ENCODE measurements around the gene LPP. TPM values are rescaled to one million over a fixed set of nuclear protein-coding genes. Genes with fewer than 3 reads are reported as not detected.

LPP gene
- total RNA-seq, 4 donors from 2014 or later, result 56.0 to 65.7 (median 58.1) TPM

GRCh38 chr3:188295876-188296275 lies 141.9 kb downstream of the LPP start:
- no peak for TF ChIP-seq CTCF (IDR thresholded peaks at IDR 0.05 in 4 of 5, conservative IDR thresholded peaks at IDR 0.05 in 1 of 5)
- no peak for DNase-seq
- H3K27me3 ChIP-seq, result no peaks in the 10 kb centered on the region
- H3K4me1 ChIP-seq, result peaks cover 41 to 47% of the 10 kb centered on the region in 2 donors
- no peaks in the 10 kb centered on the region for H3K36me3 ChIP-seq
- in situ Hi-C loops (cut with MboI; ENCODE audit: low sequenced_read_pairs in 4 of 4) (loop anchor here in 3 of 4 donors (25.0 kb wide), 3 partner anchors 559 to 841 kb away; partner anchors contain the start of gene BCL6 (in 1 of the 3)), intact Hi-C loops (cut with DNase I; ENCODE audit: low total_unique reads) (loop anchor here (2.0 to 5.0 kb wide), 2 partner anchors 31 to 256 kb away; no protein-coding TSS in a partner anchor)
- no peak for ATAC-seq
- H3K27ac ChIP-seq, result peak overlapping the region; percentile 84 to 89 (median 86)
- H3K4me3 ChIP-seq, result no peak overlapping the region
- no peaks in the 10 kb centered on the region for H3K9me3 ChIP-seq

DNA sequence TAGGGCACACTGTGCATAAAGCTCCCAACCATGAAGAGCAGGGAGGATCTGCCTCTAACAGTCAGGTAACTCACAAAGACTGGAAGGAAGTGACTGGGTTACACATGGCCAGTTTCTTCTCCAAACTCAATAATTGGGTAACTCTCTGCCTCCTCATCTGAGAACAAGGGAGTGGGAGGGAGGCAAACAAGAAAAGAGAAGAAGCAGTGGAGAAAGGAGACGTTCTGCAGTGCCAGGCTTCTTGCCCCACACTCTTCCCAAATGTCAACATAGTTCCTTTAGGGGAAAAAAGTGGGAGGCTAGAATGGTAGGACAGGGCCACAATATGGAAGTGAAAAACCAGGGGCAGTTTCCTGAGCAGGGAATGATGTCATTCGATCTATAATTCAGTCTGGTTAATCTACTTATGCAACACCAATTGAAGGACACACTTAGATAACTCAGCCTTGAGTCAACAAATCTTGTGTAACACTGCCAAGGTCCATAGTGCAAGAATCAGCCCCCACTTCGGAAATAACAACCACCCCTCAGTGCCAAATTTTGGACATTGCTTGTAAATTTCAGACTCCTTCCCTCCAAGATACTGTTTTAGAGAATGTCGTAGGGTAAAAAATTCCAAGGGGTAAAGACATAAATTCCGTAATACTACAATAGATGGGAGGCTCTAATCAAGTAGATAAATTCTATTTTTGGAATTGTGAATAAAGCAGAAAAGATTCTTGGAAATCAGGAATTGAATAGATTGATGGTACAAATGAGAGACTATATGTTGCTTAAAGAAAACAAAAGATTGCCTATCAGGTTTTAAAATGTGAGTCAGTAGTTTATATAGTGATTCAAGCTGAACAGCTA lies 143.0 kb downstream of the LPP start:
- Histone ChIP-seq H3K9me3 (no peaks in the 10 kb centered on the region), H3K4me3 (no peak overlapping the region), H3K36me3 (no peaks in the 10 kb centered on the region), H3K27me3 (no peaks in the 10 kb centered on the region), H3K27ac (peak overlapping the region in 3 of 4 donors; percentile 4 to 89 (median 34)), H3K4me1 (peaks cover 41 to 47% of the 10 kb centered on the region in 2 donors)
- no peak for DNase-seq
- in situ Hi-C loops (cut with MboI; ENCODE audit: low sequenced_read_pairs in 4 of 4), result loop anchor here in 3 of 4 donors (25.0 kb wide), 3 partner anchors 560 to 840 kb away; partner anchors contain the start of gene BCL6 (in 1 of the 3)
- no peak for TF ChIP-seq CTCF (IDR thresholded peaks at IDR 0.05 in 4 of 5, conservative IDR thresholded peaks at IDR 0.05 in 1 of 5)
- TF ChIP-seq POLR2A (IDR thresholded peaks at IDR 0.05), result no peak
- intact Hi-C loops (cut with DNase I; ENCODE audit: low total_unique reads), result loop anchor here (2.0 to 5.0 kb wide), 2 partner anchors 30 to 255 kb away; no protein-coding TSS in a partner anchor
- ATAC-seq, result peak; percentile 14 to 17

GRCh38 chr3:188298585-188298984 lies 144.6 kb downstream of the LPP start:
- Histone ChIP-seq H3K4me3 (no peak overlapping the region), H3K27ac (peak overlapping the region in 1 of 4 donors; percentile 7), H3K4me1 (peaks cover 48 to 55% of the 10 kb centered on the region in 2 donors), H3K36me3 (no peaks in the 10 kb centered on the region), H3K27me3 (no peaks in the 10 kb centered on the region), H3K9me3 (no peaks in the 10 kb centered on the region)
- in situ Hi-C loops (cut with MboI; ENCODE audit: low sequenced_read_pairs in 4 of 4) (loop anchor here in 3 of 4 donors (25.0 kb wide), 3 partner anchors 561 to 839 kb away; partner anchors contain the start of gene BCL6 (in 1 of the 3)), intact Hi-C loops (cut with DNase I; ENCODE audit: low total_unique reads) (loop anchor here (5.0 kb wide), 1 partner anchor 254 kb away; no protein-coding TSS in a partner anchor)
- TF ChIP-seq POLR2A (IDR thresholded peaks at IDR 0.05) (no peak), CTCF (IDR thresholded peaks at IDR 0.05 in 4 of 5, conservative IDR thresholded peaks at IDR 0.05 in 1 of 5) (no peak)
- ATAC-seq (no peak), DNase-seq (no peak)

- intact Hi-C loops (cut with DNase I; ENCODE audit: low total_unique reads), result loop anchor here (5.0 kb wide), 1 partner anchor 253 kb away; no protein-coding TSS in a partner anchor
- in situ Hi-C loops (cut with MboI; ENCODE audit: low sequenced_read_pairs in 4 of 4), result loop anchor here in 3 of 4 donors (25.0 kb wide), 3 partner anchors 562 to 838 kb away; partner anchors contain the start of gene BCL6 (in 1 of the 3)
- Histone ChIP-seq H3K27me3 (no peaks in the 10 kb centered on the region), H3K36me3 (no peaks in the 10 kb centered on the region), H3K9me3 (no peaks in the 10 kb centered on the region), H3K27ac (peak overlapping the region in 1 of 4 donors; percentile 7), H3K4me1 (peaks cover 51 to 54% of the 10 kb centered on the region in 2 donors), H3K4me3 (no peak overlapping the region)
- DNase-seq (no peak), ATAC-seq (no peak)
- TF ChIP-seq POLR2A (IDR thresholded peaks at IDR 0.05) (no peak), CTCF (IDR thresholded peaks at IDR 0.05 in 4 of 5, conservative IDR thresholded peaks at IDR 0.05 in 1 of 5) (no peak)
Measured at GRCh38 chr3:188299068-188299467, 145.1 kb downstream of the LPP start.

All from gastrocnemius medialis (tissue), 4 donors.